Measurements from ENCODE around the gene PTBP3. TPM values are rescaled to one million over a fixed set of nuclear protein-coding genes. Genes with fewer than 3 reads are reported as not detected.
"Not testable (repeated sequence)": the region's sequence is repeated elsewhere in the genome, so short reads cannot be mapped to it uniquely, and the experiment has no call there.

The PTBP3 gene
- total and polyA plus RNA-seq, 9 donors = 9.4 to 40.2 (median 32.2) TPM

DNA sequence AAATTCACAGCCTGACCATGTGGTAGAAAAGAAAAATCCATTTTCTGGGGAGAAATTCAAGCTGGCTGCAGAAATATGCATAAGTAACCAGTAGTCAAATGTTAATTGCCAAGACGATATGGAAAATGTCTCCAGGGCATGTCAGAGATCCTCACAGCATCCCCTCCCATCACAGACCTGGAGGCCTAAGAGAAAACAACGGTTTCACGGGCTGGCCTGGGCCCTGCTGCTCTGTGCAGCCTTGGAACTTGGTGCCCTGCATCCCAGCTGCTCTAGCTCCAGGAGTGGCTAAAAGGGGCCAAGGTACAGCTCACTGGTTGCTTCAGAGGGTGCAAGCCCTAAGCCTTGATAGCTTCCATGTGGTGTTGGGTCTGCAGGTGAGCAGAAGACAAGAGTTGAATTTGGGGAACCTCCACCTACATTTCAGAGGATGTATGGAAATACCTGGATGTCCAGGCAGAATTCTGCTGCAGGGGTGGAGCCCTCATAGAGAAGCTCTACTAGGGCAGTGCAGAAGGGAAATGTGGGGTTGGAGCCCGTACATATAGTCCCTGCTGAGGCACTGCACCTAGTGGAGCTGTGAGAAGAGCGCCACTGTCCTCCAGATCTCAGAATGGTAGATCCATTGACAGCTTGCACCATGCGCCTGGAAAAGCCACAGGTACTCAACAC is 49.7 kb downstream of the PTBP3 start:
- Histone ChIP-seq H3K27ac (no peak overlapping the region), H3K36me3 (no peaks in the 10 kb centered on the region), H3K27me3 (no peaks in the 10 kb centered on the region), H3K9me3 (no peaks in the 10 kb centered on the region), H3K4me3 (no peak overlapping the region), H3K4me1 (ENCODE audit: insufficient read depth) (no peaks in the 10 kb centered on the region)
- intact Hi-C loops (cut with DNase I) = no loop called here
- 95 to 98% (median 96%) methylated on average over 6 of the region's 6 CpGs for WGBS, 3 donors
- TF ChIP-seq POLR2A (IDR thresholded peaks at IDR 0.05) (no peak), EP300 (IDR thresholded peaks at IDR 0.05) (no peak)
- TF ChIP-seq, protein P1, sequence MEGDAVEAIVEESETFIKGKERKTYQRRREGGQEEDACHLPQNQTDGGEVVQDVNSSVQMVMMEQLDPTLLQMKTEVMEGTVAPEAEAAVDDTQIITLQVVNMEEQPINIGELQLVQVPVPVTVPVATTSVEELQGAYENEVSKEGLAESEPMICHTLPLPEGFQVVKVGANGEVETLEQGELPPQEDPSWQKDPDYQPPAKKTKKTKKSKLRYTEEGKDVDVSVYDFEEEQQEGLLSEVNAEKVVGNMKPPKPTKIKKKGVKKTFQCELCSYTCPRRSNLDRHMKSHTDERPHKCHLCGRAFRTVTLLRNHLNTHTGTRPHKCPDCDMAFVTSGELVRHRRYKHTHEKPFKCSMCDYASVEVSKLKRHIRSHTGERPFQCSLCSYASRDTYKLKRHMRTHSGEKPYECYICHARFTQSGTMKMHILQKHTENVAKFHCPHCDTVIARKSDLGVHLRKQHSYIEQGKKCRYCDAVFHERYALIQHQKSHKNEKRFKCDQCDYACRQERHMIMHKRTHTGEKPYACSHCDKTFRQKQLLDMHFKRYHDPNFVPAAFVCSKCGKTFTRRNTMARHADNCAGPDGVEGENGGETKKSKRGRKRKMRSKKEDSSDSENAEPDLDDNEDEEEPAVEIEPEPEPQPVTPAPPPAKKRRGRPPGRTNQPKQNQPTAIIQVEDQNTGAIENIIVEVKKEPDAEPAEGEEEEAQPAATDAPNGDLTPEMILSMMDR (IDR thresholded peaks at IDR 0.05) = no peak
- no peak for DNase-seq

DNA sequence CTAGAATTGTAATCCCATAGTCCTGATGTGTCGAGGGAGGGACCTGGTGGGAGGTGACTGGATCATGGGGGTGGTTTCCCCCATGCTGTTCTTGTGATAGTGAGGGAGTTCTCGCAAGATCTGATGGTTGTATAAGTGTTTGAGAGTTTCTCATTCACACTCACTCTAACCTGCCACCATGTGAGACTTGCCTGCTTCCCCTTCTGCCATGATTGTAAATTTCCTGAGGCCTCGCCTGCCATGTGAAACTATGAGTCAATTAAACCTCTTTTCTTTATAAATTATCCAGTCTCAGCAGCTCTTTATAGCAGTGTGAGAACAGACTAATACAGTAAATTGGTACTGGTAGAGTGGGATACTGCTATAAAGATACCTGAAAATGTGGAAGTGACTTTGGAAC is 50.6 kb downstream of the PTBP3 start:
- H3K4me1 ChIP-seq (ENCODE audit: insufficient read depth); DNase-seq; H3K4me3 ChIP-seq; H3K9me3 ChIP-seq; intact Hi-C loops (cut with DNase I); H3K27me3 ChIP-seq; H3K27ac ChIP-seq; H3K36me3 ChIP-seq: not testable (repeated sequence)
- 94 to 100% (median 97%) methylated on average over 3 of the region's 3 CpGs for WGBS, 3 donors

DNA sequence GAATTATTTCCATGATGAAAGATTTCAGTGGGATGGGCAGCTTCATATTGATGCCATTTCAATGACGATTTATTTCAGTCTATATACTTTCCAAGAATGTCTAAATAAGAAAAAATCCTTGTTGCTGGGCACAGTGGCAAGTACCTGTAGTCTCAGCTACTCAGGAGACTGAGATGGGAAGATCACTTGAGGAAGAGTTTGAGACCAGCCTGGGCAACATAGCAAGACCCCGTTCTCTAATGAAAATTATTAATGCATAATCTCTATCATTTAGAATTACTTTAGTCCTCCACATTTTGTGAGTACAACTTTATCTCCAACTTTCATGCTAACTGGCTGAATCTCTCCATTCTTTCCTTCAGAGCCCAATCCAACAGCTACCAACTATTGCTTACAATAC is 52.5 kb downstream of the PTBP3 start:
- intact Hi-C loops (cut with DNase I) = no loop called here
- Histone ChIP-seq H3K27me3 (no peaks in the 10 kb centered on the region), H3K9me3 (no peaks in the 10 kb centered on the region), H3K27ac (no peak overlapping the region), H3K4me3 (no peak overlapping the region), H3K36me3 (no peaks in the 10 kb centered on the region), H3K4me1 (ENCODE audit: insufficient read depth) (peaks cover 2% of the 10 kb centered on the region)
- no peak for DNase-seq
- no peak for TF ChIP-seq POLR2A (IDR thresholded peaks at IDR 0.05)
- no peak for TF ChIP-seq EP300 (IDR thresholded peaks at IDR 0.05)
- TF ChIP-seq, protein P1 (IDR thresholded peaks at IDR 0.05) = no peak
- WGBS, 3 donors = 94 to 98% (median 96%) methylated on average over 2 of the region's 2 CpGs

DNA sequence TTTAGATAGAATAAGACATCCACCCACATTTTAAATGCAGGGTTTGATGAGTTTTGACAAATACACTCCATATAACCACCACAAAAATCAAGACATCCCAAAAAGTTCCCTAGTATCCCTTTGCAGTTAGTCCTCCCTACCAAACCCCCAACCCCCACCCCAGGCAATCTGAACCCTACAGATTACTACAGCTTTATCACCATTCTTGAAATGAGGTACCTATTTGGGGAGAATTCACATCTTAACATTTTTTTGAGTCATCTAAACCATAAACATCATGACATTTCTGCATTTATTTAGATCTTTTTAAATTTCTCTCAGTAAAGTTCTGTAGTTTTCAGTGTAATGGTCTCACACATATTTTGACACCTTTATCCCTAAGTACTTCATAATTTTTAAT is 53.9 kb downstream of the PTBP3 start:
- H3K9me3 ChIP-seq = no peaks in the 10 kb centered on the region
- intact Hi-C loops (cut with DNase I) = no loop called here
- H3K4me3 ChIP-seq = no peak overlapping the region
- peaks cover 2% of the 10 kb centered on the region for H3K4me1 ChIP-seq (ENCODE audit: insufficient read depth)
- H3K27me3 ChIP-seq = no peaks in the 10 kb centered on the region
- no peak overlapping the region for H3K27ac ChIP-seq
- TF ChIP-seq, protein P1 (IDR thresholded peaks at IDR 0.05) = no peak
- TF ChIP-seq POLR2A (IDR thresholded peaks at IDR 0.05) (no peak), EP300 (IDR thresholded peaks at IDR 0.05) (no peak)
- no peak for DNase-seq
- H3K36me3 ChIP-seq = no peaks in the 10 kb centered on the region

DNA sequence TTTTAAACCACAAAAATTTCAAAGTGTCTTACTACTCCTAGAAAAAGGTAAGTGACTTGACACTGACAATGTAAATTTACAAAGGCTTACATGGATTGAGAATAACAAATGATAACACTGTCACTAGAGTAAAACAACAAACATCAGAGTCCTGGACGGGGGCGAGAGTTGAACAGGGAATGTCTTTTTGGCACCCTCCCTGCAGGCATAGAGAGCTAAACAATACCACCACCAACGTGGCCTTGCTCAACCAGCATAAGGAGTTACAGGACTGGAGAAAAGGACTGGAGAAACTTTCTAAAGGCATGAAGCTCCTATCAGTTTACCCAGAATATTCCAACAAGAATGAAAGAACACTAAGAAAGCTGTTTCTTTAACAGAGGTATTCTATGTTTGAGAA is 55.3 kb downstream of the PTBP3 start:
- Histone ChIP-seq H3K9me3 (no peaks in the 10 kb centered on the region), H3K4me1 (ENCODE audit: insufficient read depth) (peaks cover 2% of the 10 kb centered on the region), H3K27me3 (no peaks in the 10 kb centered on the region), H3K4me3 (no peak overlapping the region), H3K27ac (no peak overlapping the region), H3K36me3 (no peaks in the 10 kb centered on the region)
- DNase-seq = no peak
- TF ChIP-seq, protein P1 (IDR thresholded peaks at IDR 0.05) = no peak
- TF ChIP-seq EP300 (IDR thresholded peaks at IDR 0.05) = no peak
- no peak for TF ChIP-seq POLR2A (IDR thresholded peaks at IDR 0.05)
- intact Hi-C loops (cut with DNase I) = no loop called here
- WGBS, 3 donors = 19 to 30% (median 29%) methylated on average over 3 of the region's 3 CpGs

Data from ovary (tissue), 9 donors.